Esophagus (tissue), 2 donors: ENCODE results near the gene CPNE4. TPM values are rescaled to one million over a fixed set of nuclear protein-coding genes. Genes with fewer than 3 reads are reported as not detected.

Source experiments
- H3K27ac ChIP-seq, 2 donors: one replicate each; pipeline ENCODE4 v1.5.1; 2013; ENCODE audit warnings: low read depth in 2 of 2, mild to moderate bottlenecking in 2 of 2, inconsistent platforms in 1 of 2, low read length in 1 of 2, moderate library complexity in 1 of 2
- H3K27me3 ChIP-seq, 2 donors: one replicate each; pipeline ENCODE4 v1.6.1; 2013; ENCODE audit warnings: low read length in 2 of 2, control low read depth in 1 of 2, mild to moderate bottlenecking in 1 of 2; ENCODE audit not compliant: insufficient read depth in 2 of 2, control insufficient read depth in 1 of 2
- H3K36me3 ChIP-seq, 2 donors: one replicate each; pipeline ENCODE4 v1.6.1; 2013; ENCODE audit warnings: low read length in 1 of 2; ENCODE audit not compliant: control insufficient read depth in 2 of 2, insufficient read depth in 2 of 2
- H3K4me1 ChIP-seq, 2 donors: one replicate each; pipeline ENCODE4 v1.6.1; 2013; ENCODE audit warnings: low read length in 1 of 2; ENCODE audit not compliant: control insufficient read depth in 2 of 2, insufficient read depth in 2 of 2
- H3K4me3 ChIP-seq, 2 donors: one replicate each; pipeline ENCODE4 v1.5.1; 2013; ENCODE audit warnings: low read length in 2 of 2, mild to moderate bottlenecking in 2 of 2, low read depth in 1 of 2, moderate library complexity in 1 of 2
- H3K9me3 ChIP-seq, 2 donors: one replicate each; pipeline ENCODE4 v1.6.1; 2013; ENCODE audit warnings: mild to moderate bottlenecking in 2 of 2, low read depth in 1 of 2, low read length in 1 of 2, moderate library complexity in 1 of 2; ENCODE audit not compliant: control insufficient read depth in 2 of 2, insufficient read depth in 1 of 2
- WGBS, 2 donors: extraction: QIAGEN DNeasy Blood & Tissue Kit; methylation state at CpG; one replicate each; pipeline ENCODE4 v1.1.7; 2013; 5-methylcytosine and 5-hydroxymethylcytosine counted together
- polyA plus RNA-seq, 2 donors: library from polyadenylated mRNA; stranded (reverse); fragments of 200-250 nt; gene quantifications; one replicate each; pipeline ENCODE4 v1.2.3, GENCODE V29; 2013
- donor health status: healthy with polysubstance abuse.
- donor health status: Bipolar disorder and iron deficiency.

CPNE4 gene
- polyA plus RNA-seq, 2 donors: 0.05 to 0.08 TPM

DNA sequence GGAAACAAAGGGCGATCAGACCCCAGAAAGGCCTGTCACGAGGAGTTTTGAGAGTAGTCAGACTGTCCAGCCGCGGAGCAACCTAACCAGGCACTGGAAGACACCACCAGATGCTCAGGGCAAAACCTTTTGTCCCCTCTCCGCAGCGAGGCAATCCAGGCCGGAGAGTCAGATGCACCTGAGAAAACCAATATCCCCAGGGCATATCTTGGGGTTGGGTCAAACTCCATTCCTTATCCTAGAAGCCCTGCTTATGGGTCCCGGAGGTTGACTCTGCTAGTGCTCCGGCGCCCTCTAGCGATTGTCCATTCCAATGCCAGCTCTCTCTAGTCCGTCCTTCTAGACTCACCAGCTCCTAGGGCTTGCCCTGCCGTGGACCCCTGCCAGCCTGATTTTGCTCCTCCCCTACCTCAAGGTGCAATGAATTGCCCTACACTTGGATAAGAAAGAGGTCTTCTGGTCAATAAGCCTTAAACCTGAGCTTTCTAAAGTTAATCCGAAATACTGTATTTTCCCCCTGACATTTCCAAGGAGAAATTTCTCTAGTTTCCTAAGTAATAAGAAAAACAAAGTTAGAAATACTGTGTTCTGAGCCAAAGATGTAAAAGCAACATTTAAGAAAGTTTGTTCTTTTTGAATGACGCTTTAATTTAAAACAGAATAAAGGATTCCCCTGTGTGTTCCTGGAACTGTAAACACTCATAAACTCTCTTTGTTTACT, 5.5 kb downstream of the CPNE4 start:
- peaks cover 0 to 4% of the 10 kb centered on the region in 2 donors for H3K27me3 ChIP-seq
- no peaks in the 10 kb centered on the region for H3K36me3 ChIP-seq
- H3K27ac ChIP-seq: no peak overlapping the region
- no peak overlapping the region for H3K4me3 ChIP-seq
- 22 to 25% methylated on average over 15 of the region's 15 CpGs for WGBS, 2 donors
- H3K9me3 ChIP-seq: no peaks in the 10 kb centered on the region
- peaks cover 0 to 2% of the 10 kb centered on the region in 2 donors for H3K4me1 ChIP-seq

DNA sequence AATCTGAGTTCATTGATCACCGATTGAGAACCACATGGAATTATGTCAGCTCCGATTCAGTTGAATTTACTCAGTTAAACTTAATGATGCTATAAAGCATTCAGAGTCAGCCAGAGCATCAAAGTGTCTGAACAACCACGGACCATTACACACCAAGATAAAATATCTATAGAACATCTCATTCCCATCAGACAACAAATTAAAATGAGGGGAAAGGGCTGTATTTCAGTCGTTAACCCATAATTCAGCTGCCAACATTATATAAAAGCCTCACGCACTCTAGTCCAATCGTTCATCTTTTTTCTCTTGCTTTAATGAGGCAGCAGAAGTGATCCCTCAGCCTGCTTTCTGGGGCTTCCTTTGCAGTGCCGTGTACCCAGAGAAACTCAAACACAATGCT, 11.9 kb downstream of the CPNE4 start:
- Histone ChIP-seq H3K4me1 (no peaks in the 10 kb centered on the region), H3K4me3 (no peak overlapping the region), H3K36me3 (no peaks in the 10 kb centered on the region), H3K9me3 (no peaks in the 10 kb centered on the region), H3K27ac (no peak overlapping the region), H3K27me3 (no peaks in the 10 kb centered on the region)
- 79 to 82% methylated on average over 7 of the region's 7 CpGs for WGBS, 2 donors

DNA sequence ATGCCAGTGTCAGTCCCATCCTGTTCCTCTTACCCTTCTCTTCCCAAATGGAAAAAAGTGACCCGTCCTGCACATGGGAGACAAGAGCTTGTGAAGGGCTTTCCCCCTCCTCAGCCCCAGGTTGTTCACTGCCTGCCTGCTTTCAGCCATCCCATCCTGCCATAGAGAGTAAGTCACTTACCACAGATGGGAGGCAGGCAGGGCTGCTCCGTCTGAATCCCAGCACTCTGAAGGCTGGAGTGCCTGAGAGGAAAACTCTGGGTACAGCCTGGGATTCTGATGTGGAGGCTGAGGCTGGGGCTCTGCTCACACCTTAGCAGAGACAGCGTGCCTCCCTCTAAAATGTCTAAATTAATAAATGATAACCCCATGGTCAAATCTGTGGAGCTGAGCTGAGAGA, 14.8 kb downstream of the CPNE4 start:
- H3K27ac ChIP-seq: no peak overlapping the region
- WGBS, 2 donors: 34 to 40% methylated on average over 3 of the region's 3 CpGs
- no peaks in the 10 kb centered on the region for H3K27me3 ChIP-seq
- no peaks in the 10 kb centered on the region for H3K4me1 ChIP-seq
- no peaks in the 10 kb centered on the region for H3K9me3 ChIP-seq
- H3K4me3 ChIP-seq: no peak overlapping the region
- no peaks in the 10 kb centered on the region for H3K36me3 ChIP-seq

DNA sequence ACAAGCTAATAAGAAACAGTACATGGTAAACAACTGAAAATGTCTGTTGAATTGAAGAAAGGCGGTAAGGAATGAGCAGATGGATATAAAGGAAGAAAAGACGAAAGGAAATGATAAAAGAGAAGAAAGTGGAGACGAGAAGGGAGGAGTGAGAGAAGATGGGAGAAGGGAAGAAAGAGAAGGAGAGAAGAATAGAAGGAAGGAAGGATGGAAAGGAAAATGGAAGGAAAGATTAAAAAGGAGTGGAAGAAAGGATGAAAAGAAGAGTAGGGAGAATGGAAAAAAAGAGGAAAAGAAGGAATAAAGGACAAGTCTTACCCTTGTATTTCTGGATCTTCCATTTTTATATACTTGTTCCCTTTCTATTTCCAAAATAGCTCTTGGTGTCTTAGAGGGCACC, 17.7 kb downstream of the CPNE4 start:
- 82 to 89% methylated on average over 3 of the region's 3 CpGs for WGBS, 2 donors
- Histone ChIP-seq H3K27ac (no peak overlapping the region), H3K4me1 (no peaks in the 10 kb centered on the region), H3K4me3 (no peak overlapping the region), H3K9me3 (no peaks in the 10 kb centered on the region), H3K27me3 (no peaks in the 10 kb centered on the region), H3K36me3 (no peaks in the 10 kb centered on the region)

DNA sequence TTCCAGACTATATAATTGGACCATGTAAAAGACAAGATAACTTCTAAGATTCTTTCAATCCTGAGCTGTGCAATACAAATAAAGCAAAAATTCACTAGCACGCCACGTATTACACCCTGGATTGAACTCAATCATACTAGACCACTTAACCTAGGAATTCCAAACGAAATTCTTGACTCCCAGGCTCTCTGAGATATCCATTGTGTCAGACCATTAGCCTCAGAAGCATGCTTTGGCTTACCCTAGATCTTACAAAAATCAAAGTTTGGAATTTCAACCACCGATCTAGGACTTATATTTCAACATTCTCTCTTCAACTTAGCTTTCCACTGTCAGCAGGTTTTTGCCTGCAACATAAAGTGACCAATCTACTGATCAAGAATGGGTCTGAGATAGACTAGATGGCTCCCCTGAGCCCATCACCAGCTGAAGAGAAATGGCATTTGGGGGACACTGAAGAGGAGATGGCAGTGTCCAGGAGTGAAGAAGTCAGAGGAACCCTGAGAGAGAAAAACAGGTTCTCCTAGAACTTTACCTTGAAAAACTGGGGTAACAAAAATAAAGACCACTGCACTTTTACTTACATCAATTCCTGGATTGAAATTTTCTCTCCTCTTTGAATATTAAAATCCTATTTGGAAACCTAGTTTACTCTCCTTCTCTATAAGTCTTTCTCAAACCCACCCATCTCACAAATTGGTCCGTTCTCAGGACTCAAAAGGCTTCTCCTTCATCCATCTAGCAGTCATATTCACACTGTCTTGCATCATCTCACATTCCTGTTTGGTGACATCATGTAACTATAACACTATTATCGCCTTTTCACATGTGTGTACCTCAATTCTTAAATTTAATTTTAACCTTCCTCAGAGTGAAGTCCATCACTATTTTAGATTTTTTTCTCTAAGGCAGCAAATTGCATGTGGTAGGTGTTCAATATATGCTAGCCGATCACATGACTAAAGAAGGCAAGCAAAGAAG, 18.5 kb downstream of the CPNE4 start:
- Histone ChIP-seq H3K27me3 (no peaks in the 10 kb centered on the region), H3K27ac (no peak overlapping the region), H3K36me3 (no peaks in the 10 kb centered on the region), H3K4me1 (no peaks in the 10 kb centered on the region), H3K4me3 (no peak overlapping the region), H3K9me3 (no peaks in the 10 kb centered on the region)
- WGBS, 2 donors: 69 to 70% methylated on average over 7 of the region's 7 CpGs

DNA sequence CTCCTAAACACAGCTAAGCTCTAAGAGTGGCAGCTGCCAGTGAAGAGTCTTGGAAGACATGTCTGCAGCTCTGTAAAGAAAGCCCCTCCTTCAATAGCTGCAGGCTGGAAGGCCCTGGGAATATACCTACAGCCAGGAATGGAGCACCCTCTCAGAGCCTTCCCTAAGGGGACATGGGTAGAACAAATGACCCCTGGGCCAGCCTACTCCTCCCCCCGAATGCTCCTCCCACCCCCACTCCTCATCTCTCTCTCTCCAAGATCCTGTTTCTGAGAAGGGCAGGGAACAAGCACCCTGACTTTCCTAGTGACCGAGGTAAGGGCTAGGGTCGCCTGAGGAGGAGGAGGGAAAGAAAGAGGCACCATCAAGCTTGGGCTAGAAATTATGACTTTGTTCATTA, 20.7 kb downstream of the CPNE4 start:
- H3K27ac ChIP-seq: no peak overlapping the region
- no peaks in the 10 kb centered on the region for H3K9me3 ChIP-seq
- WGBS, 2 donors: 59 to 64% methylated on average over 3 of the region's 3 CpGs
- no peaks in the 10 kb centered on the region for H3K27me3 ChIP-seq
- H3K4me3 ChIP-seq: no peak overlapping the region
- no peaks in the 10 kb centered on the region for H3K4me1 ChIP-seq
- no peaks in the 10 kb centered on the region for H3K36me3 ChIP-seq

DNA sequence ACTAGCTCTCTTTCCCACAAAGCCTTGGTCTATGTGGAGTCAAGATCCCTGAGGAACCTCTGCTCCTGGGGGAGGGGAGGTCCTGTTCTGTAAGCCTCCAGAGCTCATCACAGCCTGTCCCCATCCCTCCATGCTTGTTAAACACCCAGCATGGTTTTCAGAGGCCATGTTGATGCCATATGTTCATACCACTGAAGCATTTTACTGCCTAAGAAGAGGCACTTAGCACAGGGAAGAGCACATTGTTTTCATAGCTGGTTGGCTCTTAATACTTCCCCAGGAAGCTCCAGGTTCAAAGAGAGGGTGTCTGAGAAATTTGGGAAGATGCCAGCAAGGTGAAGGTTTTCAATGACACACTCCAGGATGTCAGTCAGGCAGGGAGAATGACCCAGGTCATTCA, 25.6 kb downstream of the CPNE4 start:
- Histone ChIP-seq H3K27ac (no peak overlapping the region), H3K36me3 (no peaks in the 10 kb centered on the region), H3K27me3 (no peaks in the 10 kb centered on the region), H3K4me3 (no peak overlapping the region), H3K9me3 (no peaks in the 10 kb centered on the region), H3K4me1 (no peaks in the 10 kb centered on the region)

DNA sequence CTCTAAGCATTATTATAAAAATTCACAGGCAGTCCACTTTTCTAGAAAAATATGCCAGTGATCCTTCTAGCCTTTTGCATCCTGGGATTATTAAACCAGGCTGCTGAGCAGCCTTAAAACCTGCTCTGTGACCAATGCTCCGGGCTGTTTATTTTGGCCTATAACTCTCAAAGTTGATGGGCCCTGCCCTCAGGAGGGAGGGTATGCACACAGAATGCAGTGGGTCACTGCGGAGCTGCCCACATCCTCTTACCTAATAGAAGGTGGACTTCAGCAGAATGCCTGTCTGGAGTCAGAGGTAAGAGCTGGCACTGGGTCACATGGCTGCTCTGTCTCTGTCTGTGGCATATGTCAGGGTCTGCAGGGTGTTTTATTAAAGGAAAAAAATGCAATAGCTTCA, 26.0 kb downstream of the CPNE4 start:
- H3K27ac ChIP-seq: no peak overlapping the region
- H3K36me3 ChIP-seq: no peaks in the 10 kb centered on the region
- H3K27me3 ChIP-seq: no peaks in the 10 kb centered on the region
- no peaks in the 10 kb centered on the region for H3K4me1 ChIP-seq
- no peaks in the 10 kb centered on the region for H3K9me3 ChIP-seq
- no peak overlapping the region for H3K4me3 ChIP-seq
- 43% methylated on average over 2 of the region's 2 CpGs for WGBS, 2 donors

DNA sequence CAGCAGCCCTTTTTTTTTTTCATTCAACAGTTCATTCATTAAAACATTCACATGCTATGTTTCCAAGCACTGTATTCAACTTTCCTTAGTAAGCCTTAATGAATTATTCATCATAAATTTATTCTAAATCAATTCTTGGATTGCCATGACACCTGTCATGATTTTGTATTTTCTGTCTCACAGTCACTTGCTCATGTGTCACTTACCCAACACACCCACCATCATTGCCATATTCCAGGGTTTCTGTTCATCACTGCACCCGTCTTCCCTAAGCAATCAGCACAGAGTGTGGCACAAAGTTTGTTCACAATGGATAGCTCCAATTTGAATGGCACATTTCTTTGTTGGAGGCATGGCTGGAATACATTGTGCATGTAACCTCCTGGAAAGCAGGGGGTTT, 27.2 kb downstream of the CPNE4 start:
- Histone ChIP-seq H3K27ac (no peak overlapping the region), H3K36me3 (no peaks in the 10 kb centered on the region), H3K9me3 (no peaks in the 10 kb centered on the region), H3K27me3 (no peaks in the 10 kb centered on the region), H3K4me1 (no peaks in the 10 kb centered on the region), H3K4me3 (no peak overlapping the region)
- 21 to 33% methylated on average over 1 of the region's 1 CpG for WGBS, 2 donors
